ENCODE data around the gene ZNF662.

Gene ZNF662

GRCh38 chr3:42891042-42891441 is 14.9 kb upstream of the ZNF662 start:
- DNase-seq, result no peak

DNA sequence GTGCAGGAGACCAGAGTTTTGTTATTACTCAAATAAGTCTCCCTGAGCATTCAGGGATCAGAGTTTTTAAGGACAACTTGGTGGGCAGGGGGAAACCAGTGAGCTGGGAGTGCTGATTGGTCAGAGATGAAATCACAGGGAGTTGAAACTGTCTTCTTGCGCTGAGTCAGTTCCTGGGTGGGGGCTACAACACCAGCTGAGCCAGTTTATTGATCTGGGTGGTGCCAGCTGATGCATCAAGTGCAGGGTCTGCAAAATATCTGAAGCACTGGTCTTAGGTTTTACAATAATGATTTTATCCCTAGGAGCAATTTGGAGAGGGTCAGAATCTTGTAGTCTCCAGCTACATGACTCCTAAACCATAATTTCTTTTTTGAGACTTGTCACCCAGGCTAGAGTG is 13.8 kb upstream of the ZNF662 start:
- no peak for DNase-seq

GRCh38 chr3:42892807-42893206 is 13.1 kb upstream of the ZNF662 start:
- no peak for DNase-seq

DNA sequence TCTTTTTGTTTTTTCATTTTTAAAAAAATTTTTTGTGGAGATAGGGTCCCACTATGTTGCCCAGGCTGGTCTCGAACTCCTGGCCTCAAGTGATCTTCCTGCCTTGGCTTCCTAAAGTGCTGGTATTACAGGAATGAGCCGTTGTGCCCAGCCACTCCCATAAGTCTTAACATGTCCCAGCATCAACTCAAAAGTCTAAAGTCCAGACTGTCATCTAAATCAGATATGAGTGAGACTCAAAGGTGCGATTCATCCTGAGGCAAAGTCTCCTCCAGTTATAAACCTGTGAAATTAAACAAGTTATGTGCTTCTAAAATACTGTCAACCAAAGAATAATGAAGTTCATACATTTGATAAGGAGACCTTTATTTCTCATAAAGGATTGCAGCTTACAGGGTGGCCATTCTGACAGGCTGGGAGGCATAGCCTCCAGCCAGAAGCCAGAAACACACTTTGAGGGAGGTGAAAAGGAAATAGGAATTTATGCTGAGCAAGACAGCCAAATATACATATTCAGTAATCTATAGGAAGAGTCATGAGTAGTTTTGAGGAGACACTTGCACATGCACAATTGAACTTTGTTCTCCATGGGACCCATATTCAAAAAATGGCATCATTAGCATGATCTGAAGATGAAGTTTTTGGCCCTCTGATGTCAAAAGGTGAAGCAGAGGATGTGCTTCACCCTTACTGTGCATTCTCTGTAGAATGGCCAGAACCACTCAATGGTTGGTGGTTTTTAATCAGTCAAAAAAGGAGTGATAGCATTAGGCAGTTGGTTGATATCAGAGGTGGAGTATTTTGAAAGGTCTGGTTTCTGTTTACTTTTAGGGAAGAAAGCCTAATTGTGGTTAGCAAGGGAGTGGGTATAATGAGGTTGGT is 11.0 kb upstream of the ZNF662 start:
- DNase-seq, result no peak

GRCh38 chr3:42895580-42895868 is 10.4 kb upstream of the ZNF662 start:
- DNase-seq, result no peak

DNA sequence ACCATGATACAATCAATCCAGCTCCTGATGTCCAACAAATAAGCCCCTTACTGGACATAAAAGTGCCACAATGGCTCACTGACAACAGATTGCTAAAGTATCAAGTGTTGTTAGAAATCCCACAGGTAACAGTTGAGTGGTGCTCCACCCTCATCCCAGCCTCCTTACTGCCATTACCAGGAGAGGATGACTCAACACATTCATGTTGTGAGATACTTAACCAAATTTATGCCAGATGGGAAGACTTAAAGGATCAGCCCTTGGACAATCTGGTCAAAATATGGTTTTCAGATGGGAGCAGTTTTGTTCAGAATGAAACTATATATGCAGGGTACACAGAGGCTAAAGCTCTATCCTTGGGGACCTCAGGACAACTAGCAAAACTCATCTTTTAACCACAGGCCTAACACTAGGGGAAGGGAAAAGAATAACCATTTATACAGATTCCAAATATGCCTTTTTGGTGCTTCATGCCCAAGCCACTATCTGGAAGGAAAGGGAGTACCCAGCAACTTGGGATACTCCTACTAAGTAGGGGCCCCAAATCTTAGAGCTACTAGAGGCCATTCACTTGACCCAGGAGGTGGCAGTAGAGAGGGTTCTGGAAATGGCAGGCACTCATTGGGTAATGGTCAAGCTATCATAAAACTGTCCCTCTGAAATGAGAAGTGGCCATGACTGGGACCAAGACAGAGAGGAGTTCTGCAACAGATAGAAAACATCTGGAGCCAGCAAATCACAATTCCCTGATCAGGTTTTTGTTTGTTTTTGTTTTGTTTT is 6.9 kb upstream of the ZNF662 start:
- no peak for DNase-seq

DNA sequence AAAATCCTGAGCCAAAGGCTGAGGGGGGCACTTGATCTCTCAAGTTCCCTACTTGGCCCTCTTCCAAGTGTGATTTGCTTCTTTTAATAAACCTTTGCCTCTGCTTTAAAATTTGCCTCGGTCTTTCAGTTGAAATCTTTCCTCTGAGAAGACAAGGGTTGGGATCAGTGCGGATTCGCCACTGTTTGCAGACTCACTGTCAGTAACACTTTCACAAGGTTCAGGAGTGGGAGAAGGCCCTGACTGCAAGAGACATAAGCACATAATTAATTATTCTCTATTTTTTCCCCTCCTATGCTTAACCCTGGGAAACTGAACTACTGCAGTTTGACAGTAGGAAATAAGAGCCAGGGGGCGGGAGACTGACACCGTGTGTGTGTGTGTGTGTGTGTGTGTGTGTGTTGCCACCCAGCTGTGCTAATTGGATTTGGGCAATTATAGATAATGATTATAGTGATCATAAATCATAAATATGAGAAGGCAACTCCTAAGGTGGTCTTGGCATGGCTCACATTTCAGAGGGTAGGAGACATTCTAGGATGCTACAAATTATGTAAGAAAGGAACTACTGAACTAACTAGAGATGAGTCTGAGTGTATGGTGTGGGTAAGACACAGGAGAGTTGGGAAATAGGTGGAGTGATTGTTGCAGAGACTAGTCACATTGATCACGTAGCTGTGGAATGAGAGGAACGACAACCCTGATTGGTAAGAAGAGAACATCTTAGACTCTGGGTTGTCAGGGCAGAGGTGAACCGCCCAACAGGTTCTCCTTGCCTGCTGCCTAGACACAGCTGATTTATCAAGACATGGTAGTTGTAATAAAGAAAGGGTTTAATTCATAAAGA is 5.5 kb upstream of the ZNF662 start:
- no peak for DNase-seq

DNA sequence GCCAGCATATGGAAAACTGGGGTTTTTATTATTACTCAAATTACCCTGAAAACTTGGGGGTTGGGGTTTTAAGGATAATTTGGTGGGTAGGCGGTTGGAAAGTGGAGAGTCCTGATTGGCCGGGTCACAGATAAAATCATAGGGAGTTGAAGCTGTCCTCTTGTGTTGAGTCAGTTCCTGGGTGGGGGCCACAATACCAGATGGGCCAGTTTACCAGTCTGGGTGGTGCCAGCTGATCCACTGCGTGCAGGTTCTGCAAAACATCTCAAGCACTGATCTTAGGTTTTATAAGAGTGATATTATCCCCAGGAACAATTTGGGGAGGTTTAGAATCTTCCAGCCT is 4.9 kb upstream of the ZNF662 start:
- no peak for DNase-seq

- DNase-seq, result no peak
These were observed 3.7 kb upstream of the ZNF662 start for GRCh38 chr3:42902257-42902656.

GRCh38 chr3:42904076-42904475 is 1.9 kb upstream of the ZNF662 start:
- no peak for DNase-seq

GRCh38 chr3:42905740-42906069 is 237 bp upstream of the ZNF662 start:
- DNase-seq, result no peak

GRCh38 chr3:42906848-42907183 is 874 bp downstream of the ZNF662 start:
- DNase-seq, result no peak

DNA sequence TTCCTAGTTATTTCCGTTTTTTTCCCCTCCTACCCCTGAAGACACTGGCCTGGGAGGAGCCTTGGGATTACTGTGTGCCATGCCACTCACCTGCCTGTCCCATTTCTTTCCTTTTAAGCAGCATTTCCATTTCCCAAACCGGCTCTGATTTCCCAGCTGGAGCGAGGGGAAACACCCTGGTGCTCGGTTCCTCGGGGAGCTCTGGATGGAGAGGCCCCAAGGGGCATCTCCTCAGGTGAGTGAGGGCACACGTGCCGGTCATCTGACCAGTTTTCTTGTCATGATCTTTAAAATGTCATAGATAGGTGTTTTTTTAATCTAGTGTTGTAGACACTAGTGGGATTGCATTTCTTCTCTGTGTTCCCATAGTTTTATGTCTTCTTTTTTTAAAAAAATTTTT is 2.7 kb downstream of the ZNF662 start:
- no peak for DNase-seq

GRCh38 chr3:42911551-42911950 is 5.6 kb downstream of the ZNF662 start:
- no peak for DNase-seq

DNA sequence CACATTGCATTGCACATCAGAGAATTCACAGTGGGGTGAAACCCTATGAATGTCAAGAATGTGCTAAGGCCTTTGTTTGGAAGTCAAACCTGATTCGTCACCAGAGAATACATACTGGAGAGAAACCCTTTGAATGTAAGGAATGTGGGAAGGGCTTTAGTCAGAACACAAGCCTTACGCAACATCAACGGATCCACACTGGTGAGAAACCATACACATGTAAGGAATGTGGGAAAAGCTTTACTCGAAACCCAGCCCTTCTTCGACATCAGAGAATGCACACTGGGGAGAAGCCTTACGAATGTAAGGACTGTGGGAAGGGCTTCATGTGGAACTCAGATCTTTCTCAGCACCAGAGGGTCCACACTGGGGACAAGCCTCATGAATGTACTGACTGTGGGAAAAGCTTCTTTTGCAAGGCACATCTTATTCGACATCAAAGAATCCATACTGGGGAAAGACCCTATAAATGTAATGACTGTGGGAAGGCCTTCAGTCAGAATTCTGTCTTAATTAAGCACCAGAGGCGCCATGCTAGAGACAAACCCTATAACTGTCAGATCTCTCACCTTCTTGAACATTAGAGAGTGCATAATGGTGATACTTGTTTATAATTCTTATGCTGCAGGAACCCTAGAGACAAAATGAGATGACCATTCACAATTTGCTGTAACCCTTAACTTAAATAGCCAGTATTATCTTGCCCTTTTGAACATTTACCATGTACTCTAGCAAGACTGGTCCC is 9.0 kb downstream of the ZNF662 start:
- DNase-seq, result no peak

DNA sequence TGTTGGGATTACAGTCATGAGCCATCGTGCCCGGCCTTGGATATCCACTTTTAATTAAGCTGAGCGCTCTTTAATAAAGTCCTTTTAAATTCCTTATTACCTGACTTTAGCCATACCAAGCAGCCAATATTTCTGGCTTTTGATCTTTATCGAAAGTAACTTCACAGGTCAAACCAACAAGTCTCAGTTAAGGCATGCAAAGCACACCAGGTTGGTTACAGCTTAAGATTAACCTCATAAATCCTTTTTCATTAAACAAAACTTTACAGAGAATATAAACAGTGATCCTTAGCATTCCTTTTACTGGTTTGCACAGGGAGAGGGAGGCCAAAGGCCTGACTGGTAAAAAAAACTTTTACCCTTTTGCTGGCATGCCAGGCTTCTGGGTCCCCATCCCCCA is 17.7 kb downstream of the ZNF662 start:
- no peak for DNase-seq

GRCh38 chr3:42926310-42926709 is 20.4 kb downstream of the ZNF662 start:
- no peak for DNase-seq

- no peak for DNase-seq
These were observed 28.2 kb downstream of the ZNF662 start for GRCh38 chr3:42934111-42934510.

GRCh38 chr3:42934910-42935309 is 29.0 kb downstream of the ZNF662 start:
- DNase-seq, result no peak

DNA sequence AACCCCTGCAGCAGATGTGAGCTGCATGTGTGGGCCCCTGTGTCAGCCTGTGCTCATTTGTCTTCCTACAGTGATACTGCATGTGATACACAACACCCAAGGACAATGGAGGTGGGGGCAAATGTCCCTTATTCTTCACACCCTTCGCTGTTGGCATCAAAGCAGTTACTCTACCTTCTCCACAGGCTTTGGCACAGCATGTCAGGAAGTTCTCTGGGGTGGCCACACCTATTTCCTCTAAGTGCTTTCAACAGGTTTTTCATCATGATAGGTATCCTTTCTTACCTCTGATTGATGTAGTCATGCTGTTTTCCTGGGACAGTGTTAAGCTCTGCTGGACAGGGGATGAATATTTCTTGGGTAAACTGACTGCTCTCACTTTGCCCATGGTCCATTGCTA is 29.5 kb downstream of the ZNF662 start:
- DNase-seq, result no peak

GRCh38 chr3:42936157-42936981 is 30.4 kb downstream of the ZNF662 start:
- DNase-seq, result no peak

GRCh38 chr3:42937334-42937733 is 31.4 kb downstream of the ZNF662 start:
- no peak for DNase-seq
